ENCODE measurements around the gene TSN.

- TF ChIP-seq REST (IDR thresholded peaks at IDR 0.05; ENCODE audit: insufficient read depth in 1 of 2, low read depth in 2 of 2, low read length in 1 of 2) = no peak
- no peak for TF ChIP-seq CTCF (IDR thresholded peaks at IDR 0.05)
- no peak for TF ChIP-seq SIN3A (IDR thresholded peaks at IDR 0.05; ENCODE audit: borderline replicate concordance, insufficient read depth, low read depth, low read length)
These were observed 12.8 kb downstream of the TSN start for GRCh38 chr2:121768143-121768755.
